ENCODE data around the gene KIDINS220.

The KIDINS220 gene

DNA sequence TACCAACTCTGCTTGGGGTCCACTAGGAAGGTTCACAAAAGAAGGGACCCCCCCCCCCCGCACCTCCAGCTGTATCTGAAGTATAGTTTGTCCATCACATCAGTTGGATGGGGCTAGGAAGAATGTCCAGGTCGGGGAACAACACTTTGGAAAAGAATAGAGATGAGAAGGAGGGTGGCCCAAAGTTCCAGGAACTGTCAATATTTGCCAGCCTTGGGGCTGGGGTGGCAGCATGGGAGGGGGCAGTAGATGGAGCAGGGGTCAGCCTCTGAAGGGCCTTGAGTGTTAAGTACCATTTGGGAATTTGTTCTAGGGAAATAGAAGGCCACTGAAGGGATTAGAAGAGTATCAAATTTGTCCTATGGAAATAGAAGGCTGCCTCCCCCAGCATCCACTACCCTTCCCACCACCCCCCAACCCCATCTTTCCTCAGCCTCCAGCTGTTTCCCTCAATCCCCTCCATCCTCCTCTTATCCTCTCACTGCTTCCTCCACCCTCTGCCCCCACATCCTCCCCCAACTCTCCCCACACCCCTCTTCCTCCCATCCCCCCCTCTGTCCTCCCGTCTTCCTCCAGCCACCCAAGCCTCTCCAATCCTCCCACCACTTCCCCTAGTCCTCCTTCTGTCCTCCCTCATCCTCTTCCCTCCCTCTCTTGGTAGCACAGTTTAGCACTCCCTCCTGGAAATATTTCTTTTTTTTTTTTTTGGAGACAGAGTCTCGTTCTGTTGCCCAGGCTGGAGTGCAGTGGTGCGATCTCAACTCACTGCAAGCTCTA lies 2.0 kb upstream of the KIDINS220 start:
- no peaks in the 10 kb centered on the region for H3K36me3 ChIP-seq
- H3K4me3 ChIP-seq (ENCODE audit: low read depth, low read length): no peak overlapping the region
- TF ChIP-seq CTCF (IDR thresholded peaks at IDR 0.05; ENCODE audit: low read depth, low read length): no peak
- DNase-seq: no peak
- no peaks in the 10 kb centered on the region for H3K9me3 ChIP-seq
- no peaks in the 10 kb centered on the region for H3K27me3 ChIP-seq
- H3K4me1 ChIP-seq: no peaks in the 10 kb centered on the region; the same call in 1 of the 2 replicates

GRCh38 chr2:8837795-8838140 lies 355 bp upstream of the KIDINS220 start:
- Histone ChIP-seq H3K27me3 (no peaks in the 10 kb centered on the region), H3K4me1 (no peaks in the 10 kb centered on the region; the same call in 1 of the 2 replicates), H3K36me3 (no peaks in the 10 kb centered on the region), H3K4me3 (ENCODE audit: low read depth, low read length) (peak overlapping the region; percentile 24; the same call in 1 of the 2 replicates), H3K9me3 (no peaks in the 10 kb centered on the region)
- no peak for TF ChIP-seq CTCF (IDR thresholded peaks at IDR 0.05; ENCODE audit: low read depth, low read length)
- no peak for DNase-seq

- DNase-seq: no peak
- H3K27me3 ChIP-seq: no peaks in the 10 kb centered on the region
- no peaks in the 10 kb centered on the region; the same call in 1 of the 2 replicates for H3K4me1 ChIP-seq
- no peak for TF ChIP-seq CTCF (IDR thresholded peaks at IDR 0.05; ENCODE audit: low read depth, low read length)
- no peak overlapping the region for H3K4me3 ChIP-seq (ENCODE audit: low read depth, low read length)
- H3K9me3 ChIP-seq: no peaks in the 10 kb centered on the region
- no peaks in the 10 kb centered on the region for H3K36me3 ChIP-seq
Observed at GRCh38 chr2:8835279-8835678, 2.1 kb downstream of the KIDINS220 start.

DNA sequence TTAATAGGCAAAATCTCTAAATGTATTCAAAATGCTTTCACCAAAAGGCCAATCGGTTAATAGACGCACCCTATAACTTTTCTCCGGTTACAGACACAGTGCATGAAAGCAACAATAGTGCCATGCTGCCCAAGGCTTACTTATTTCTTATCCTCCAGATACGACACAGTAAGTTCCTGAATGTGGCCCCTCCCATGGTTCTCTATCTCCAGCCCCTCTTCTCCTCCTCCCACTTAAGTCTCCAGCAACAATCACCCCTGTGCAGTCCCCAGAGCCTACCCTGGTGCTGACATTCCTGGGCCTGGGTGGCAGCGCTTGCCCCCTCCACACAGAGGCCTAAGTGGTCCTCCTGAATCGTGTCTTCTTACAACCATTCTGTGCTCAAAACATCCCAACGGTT lies 3.6 kb downstream of the KIDINS220 start:
- DNase-seq: no peak
- H3K4me3 ChIP-seq (ENCODE audit: low read depth, low read length): no peak overlapping the region
- no peak for TF ChIP-seq CTCF (IDR thresholded peaks at IDR 0.05; ENCODE audit: low read depth, low read length)
- no peaks in the 10 kb centered on the region; the same call in 1 of the 2 replicates for H3K4me1 ChIP-seq
- H3K9me3 ChIP-seq: no peaks in the 10 kb centered on the region
- no peaks in the 10 kb centered on the region for H3K27me3 ChIP-seq
- no peaks in the 10 kb centered on the region for H3K36me3 ChIP-seq

- no peak overlapping the region for H3K4me3 ChIP-seq (ENCODE audit: low read depth, low read length)
- no peaks in the 10 kb centered on the region; the same call in 1 of the 2 replicates for H3K4me1 ChIP-seq
- H3K27me3 ChIP-seq: no peaks in the 10 kb centered on the region
- no peak for DNase-seq
- no peaks in the 10 kb centered on the region; the same call in 1 of the 2 replicates for H3K36me3 ChIP-seq
- no peak for TF ChIP-seq CTCF (IDR thresholded peaks at IDR 0.05; ENCODE audit: low read depth, low read length)
- no peaks in the 10 kb centered on the region for H3K9me3 ChIP-seq
Observed at GRCh38 chr2:8831516-8831915, 5.9 kb downstream of the KIDINS220 start.

DNA sequence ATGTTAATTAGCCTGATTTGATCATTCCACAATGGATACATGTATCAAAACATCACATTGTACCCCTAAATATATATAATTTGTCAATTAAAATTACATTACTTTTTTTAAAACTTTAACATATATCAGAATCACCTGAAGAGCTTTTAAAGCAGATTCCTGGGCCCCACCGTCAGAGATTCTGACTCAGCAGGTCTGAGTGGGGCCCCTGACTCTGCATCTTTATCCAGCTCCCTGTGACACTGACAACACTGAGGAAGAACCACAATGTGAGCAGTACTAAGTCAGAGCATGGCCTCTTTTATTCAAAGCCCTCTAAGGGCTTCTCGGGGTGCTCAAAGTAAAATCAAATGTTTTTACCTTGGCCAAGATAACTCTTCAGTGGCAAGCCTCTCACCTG lies 9.7 kb downstream of the KIDINS220 start:
- Histone ChIP-seq H3K9me3 (no peaks in the 10 kb centered on the region), H3K4me3 (ENCODE audit: low read depth, low read length) (no peak overlapping the region), H3K27me3 (no peaks in the 10 kb centered on the region), H3K36me3 (peaks cover 16% of the 10 kb centered on the region), H3K4me1 (no peaks in the 10 kb centered on the region)
- DNase-seq: no peak
- no peak for TF ChIP-seq CTCF (IDR thresholded peaks at IDR 0.05; ENCODE audit: low read depth, low read length)

Data from BE2C (cell line).